WTC11 (cell line): ENCODE measurements around the gene ZNF142. TPM values are rescaled to one million over a fixed set of nuclear protein-coding genes. Genes with fewer than 3 reads are reported as not detected.

ENCODE experiments used
- ATAC-seq: fragments of 200-7000 bp; cut with Tn5 transposase; 2 replicates; pipeline ENCODE4 v1.10.0; 2021; ENCODE audit warnings: mild to moderate bottlenecking, moderate library complexity
- CTCF ChIA-PET: fragments of 300-600 bp; sonication (Branson Sonifier 250); formaldehyde crosslinking; loops from one replicate; lab custom pipeline; 2021; ENCODE audit warnings: antibody characterized with exemption; lab: Charles Lee
- POLR2A ChIA-PET: fragments of 350-600 bp; sonication (Branson Sonifier 250); formaldehyde crosslinking; loops from one replicate; lab custom pipeline; 2021; ENCODE audit warnings: antibody characterized with exemption; lab: Charles Lee
- DNase-seq: peaks from one replicate; pipeline ENCODE4 v3.0.0; 2021; ENCODE audit warnings: low spot score
- H3K27ac Mint-ChIP-seq: 2 replicates; pipeline ENCODE4 v1.8.0; 2021; ENCODE audit warnings: mixed read lengths
- H3K27me3 Mint-ChIP-seq: 2 replicates; pipeline ENCODE4 v1.8.0; 2021; ENCODE audit warnings: low read depth, mild to moderate bottlenecking, moderate library complexity, mixed read lengths
- H3K36me3 Mint-ChIP-seq: 2 replicates; pipeline ENCODE4 v1.8.0; 2021; ENCODE audit warnings: mixed read lengths
- H3K4me1 Mint-ChIP-seq: 2 replicates; pipeline ENCODE4 v1.8.0; 2022; ENCODE audit warnings: mixed read lengths
- H3K4me3 Mint-ChIP-seq: 2 replicates; pipeline ENCODE4 v1.8.0; 2021; ENCODE audit warnings: mild to moderate bottlenecking, moderate library complexity, mixed read lengths
- H3K9me3 Mint-ChIP-seq: 2 replicates; pipeline ENCODE4 v1.8.0; 2021; ENCODE audit warnings: mixed read lengths
- ELF4 ChIP-seq: sonication (generic); formaldehyde crosslinking; IDR thresholded peaks from 2 replicates; pipeline ENCODE4 v1.8.1; 2022; ENCODE audit warnings: low read depth, mild to moderate bottlenecking, moderate library complexity, missing genetic modification reagents
- ETV6 ChIP-seq: sonication (generic); formaldehyde crosslinking; IDR thresholded peaks from 2 replicates; pipeline ENCODE4 v1.8.1; 2022; ENCODE audit warnings: mild to moderate bottlenecking, missing genetic modification reagents
- GTF2I ChIP-seq: fragments of 250-450 bp; sonication (Bioruptor Pico); conservative IDR thresholded peaks from 2 replicates; pipeline ENCODE4 v1.4.0; 2021; ENCODE audit warnings: mild to moderate bottlenecking
- NR3C1 ChIP-seq: sonication (generic); formaldehyde crosslinking; conservative IDR thresholded peaks from 2 replicates; pipeline ENCODE4 v1.8.1; 2023; ENCODE audit warnings: low read depth, mild to moderate bottlenecking, missing genetic modification reagents
- TEAD4 ChIP-seq: sonication (generic); formaldehyde crosslinking; IDR thresholded peaks from 2 replicates; pipeline ENCODE4 v1.8.0; 2022; ENCODE audit warnings: mild to moderate bottlenecking, missing genetic modification reagents
- TP53 ChIP-seq: sonication (generic); formaldehyde crosslinking; IDR thresholded peaks from 2 replicates; pipeline ENCODE4 v1.8.1; 2023; ENCODE audit warnings: mild to moderate bottlenecking, missing genetic modification reagents
- ZNF232 ChIP-seq: sonication (generic); formaldehyde crosslinking; IDR thresholded peaks from 2 replicates; pipeline ENCODE4 v1.8.0; 2022; ENCODE audit warnings: mild to moderate bottlenecking, missing genetic modification reagents
- ZNF396 ChIP-seq: fragments of 250-450 bp; sonication (Bioruptor Pico); IDR thresholded peaks from 2 replicates; pipeline ENCODE4 v1.8.0; 2021; ENCODE audit warnings: mild to moderate bottlenecking, moderate library complexity, borderline replicate concordance
- ZNF416 ChIP-seq: fragments of 250-450 bp; sonication (Bioruptor Pico); IDR thresholded peaks from 2 replicates; pipeline ENCODE4 v1.9.0; 2021; ENCODE audit warnings: mild to moderate bottlenecking, inconsistent platforms
- ZNF423 ChIP-seq: fragments of 250-450 bp; sonication (Bioruptor Pico); IDR thresholded peaks from 2 replicates; pipeline ENCODE4 v2.1.2; 2022; ENCODE audit warnings: mild to moderate bottlenecking, moderate library complexity
- total RNA-seq: library from RNA; stranded (reverse); gene quantifications from 3 replicates; pipeline ENCODE4 v1.2.3, GENCODE V29; 2021
- TF ChIP-seq, protein P1 (sequence below): fragments of 250-450 bp; sonication (Bioruptor Pico); IDR thresholded peaks from 2 replicates; pipeline ENCODE4 v2.1.2; 2022; ENCODE audit warnings: mild to moderate bottlenecking, moderate library complexity
- TF ChIP-seq, protein P2 (sequence below): sonication (generic); formaldehyde crosslinking; IDR thresholded peaks from 2 replicates; pipeline ENCODE4 v1.8.0; 2022; ENCODE audit warnings: mild to moderate bottlenecking, missing genetic modification reagents
- TF ChIP-seq, protein P3 (sequence below): sonication (generic); formaldehyde crosslinking; IDR thresholded peaks from 2 replicates; pipeline ENCODE4 v1.8.0; 2022; ENCODE audit warnings: missing genetic modification reagents
- TF ChIP-seq, protein P4 (sequence below): sonication (generic); formaldehyde crosslinking; IDR thresholded peaks from 2 replicates; pipeline ENCODE4 v1.8.1; 2022; ENCODE audit warnings: missing genetic modification reagents, borderline replicate concordance

Gene ZNF142
- total RNA-seq, 1 experiment from 2014 or later, result 33.5 TPM

DNA sequence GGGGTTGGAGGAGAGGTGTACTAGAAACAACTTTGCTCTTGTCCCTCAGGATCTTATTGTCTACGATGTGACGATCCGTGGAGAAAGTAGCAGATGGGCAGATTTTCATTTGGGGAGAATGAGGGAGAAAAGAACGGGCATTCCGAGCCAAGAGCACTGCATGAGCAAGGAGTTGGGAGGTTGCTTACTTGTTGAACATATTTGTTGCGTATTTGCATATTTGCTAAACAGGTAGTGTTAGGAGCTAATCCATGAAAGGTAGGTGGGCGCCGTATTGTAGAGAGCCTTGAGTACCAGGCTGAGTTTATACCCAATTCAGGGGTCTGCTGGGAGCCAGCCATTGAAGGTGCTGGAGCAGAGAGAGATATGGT is 550 bp upstream of the ZNF142 start:
- POLR2A ChIA-PET, result interaction anchor here (0.6 to 2.3 kb wide), 11 partner anchors 9 to 401 kb away, joined by 3 to 24 read pairs (median 5); partner anchors contain the start of genes RNF25 and STK36
- Mint-ChIP-seq H3K27ac (peak overlapping the region; percentile 71; the same call in 1 of the 2 replicates), H3K4me1 (peaks cover 9% of the 10 kb centered on the region), H3K9me3 (no peaks in the 10 kb centered on the region), H3K36me3 (peaks cover 44% of the 10 kb centered on the region), H3K4me3 (peak overlapping the region; percentile 93), H3K27me3 (no peaks in the 10 kb centered on the region)
- ATAC-seq, result no peak
- no peak for DNase-seq
- TF ChIP-seq ZNF232 (CRISPR knock-in tag), result 0 out of 2 replicates have a peak, but pooled peaks have one; percentile 7
- TF ChIP-seq TP53 (CRISPR knock-in tag), result no peak
- CTCF ChIA-PET, result interaction anchor here (0.6 to 2.8 kb wide), 11 partner anchors 12 to 824 kb away, joined by 3 to 26 read pairs (median 7); partner anchors contain the start of genes PLCD4, RNF25, STK36 and TTLL4

DNA sequence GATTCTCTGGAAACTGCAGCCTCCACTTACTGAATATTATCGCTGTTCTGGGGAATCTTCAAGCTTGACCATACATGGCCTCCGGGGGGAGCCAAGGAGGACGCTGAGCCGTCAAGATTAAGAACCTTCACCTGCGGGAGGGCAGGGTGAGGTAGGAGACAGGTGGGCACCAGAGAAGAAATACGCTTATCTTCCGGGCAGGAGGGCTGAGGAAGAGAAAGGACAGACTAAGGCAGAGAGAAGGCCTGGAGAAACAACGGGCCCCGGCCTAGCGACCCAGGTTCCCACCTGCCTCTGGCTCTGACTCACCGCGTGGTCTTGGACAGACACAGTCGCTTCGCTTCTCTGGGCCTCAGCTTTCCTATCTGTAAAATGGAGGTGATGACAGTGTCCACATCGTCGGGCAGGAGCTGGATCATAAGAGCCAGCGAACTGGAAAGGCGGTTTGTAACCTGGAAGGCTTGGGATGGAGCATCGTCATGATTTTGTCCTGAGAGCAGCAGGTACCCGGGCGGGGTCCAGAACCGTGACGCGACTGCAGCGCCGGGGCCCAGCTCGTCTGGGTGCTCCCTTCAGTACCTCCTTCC is 659 bp downstream of the ZNF142 start:
- DNase-seq (peak; percentile 71), ATAC-seq (peak; percentile 66)
- Mint-ChIP-seq H3K27ac (peak overlapping the region; percentile 90), H3K9me3 (no peaks in the 10 kb centered on the region), H3K36me3 (peaks cover 40% of the 10 kb centered on the region), H3K4me1 (peaks cover 9% of the 10 kb centered on the region), H3K27me3 (no peaks in the 10 kb centered on the region), H3K4me3 (peak overlapping the region; percentile 93)
- POLR2A ChIA-PET, result interaction anchor here (0.9 to 2.3 kb wide), 3 partner anchors 10 to 52 kb away, joined by 4 to 24 read pairs (median 7); partner anchors contain the start of genes RNF25 and STK36
- CTCF ChIA-PET, result interaction anchor here (1.0 to 2.8 kb wide), 14 partner anchors 11 to 401 kb away, joined by 3 to 26 read pairs (median 6); partner anchors contain the start of genes PLCD4, RNF25, STK36 and TTLL4
- TF ChIP-seq TEAD4 (CRISPR knock-in tag) (no peak), GTF2I (CRISPR knock-in tag) (peak; percentile 34; the same call in 1 of the 2 replicates)

DNA sequence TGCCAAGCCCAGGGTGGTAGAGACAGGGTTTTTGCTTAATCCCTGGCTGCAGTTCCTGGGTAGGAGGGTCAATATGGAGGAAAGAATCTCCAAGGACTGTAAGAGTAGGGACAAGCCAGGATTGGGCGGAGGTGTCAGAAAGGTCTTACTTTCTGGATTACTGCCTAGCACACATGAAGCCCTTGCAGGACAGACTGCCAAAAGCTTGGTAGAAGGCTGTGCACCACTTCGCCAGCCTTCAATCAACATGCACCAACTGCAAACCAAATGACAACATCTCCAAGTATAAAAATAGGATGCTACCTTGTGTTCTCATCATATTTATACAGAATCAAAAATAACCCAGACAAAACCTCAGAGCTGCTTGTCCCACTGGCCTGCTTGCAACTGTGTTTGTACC is 3.7 kb downstream of the ZNF142 start:
- ChIA-PET POLR2A (no interaction called here), CTCF (no interaction called here)
- ATAC-seq (no peak), DNase-seq (no peak)
- TF ChIP-seq NR3C1 (CRISPR knock-in tag) (no peak), GTF2I (CRISPR knock-in tag) (no peak), ZNF396 (CRISPR knock-in tag) (no peak), ZNF416 (no peak), TEAD4 (CRISPR knock-in tag) (no peak), ETV6 (no peak), ELF4 (CRISPR knock-in tag) (no peak), ZNF423 (CRISPR knock-in tag) (no peak)
- TF ChIP-seq, protein P1, sequence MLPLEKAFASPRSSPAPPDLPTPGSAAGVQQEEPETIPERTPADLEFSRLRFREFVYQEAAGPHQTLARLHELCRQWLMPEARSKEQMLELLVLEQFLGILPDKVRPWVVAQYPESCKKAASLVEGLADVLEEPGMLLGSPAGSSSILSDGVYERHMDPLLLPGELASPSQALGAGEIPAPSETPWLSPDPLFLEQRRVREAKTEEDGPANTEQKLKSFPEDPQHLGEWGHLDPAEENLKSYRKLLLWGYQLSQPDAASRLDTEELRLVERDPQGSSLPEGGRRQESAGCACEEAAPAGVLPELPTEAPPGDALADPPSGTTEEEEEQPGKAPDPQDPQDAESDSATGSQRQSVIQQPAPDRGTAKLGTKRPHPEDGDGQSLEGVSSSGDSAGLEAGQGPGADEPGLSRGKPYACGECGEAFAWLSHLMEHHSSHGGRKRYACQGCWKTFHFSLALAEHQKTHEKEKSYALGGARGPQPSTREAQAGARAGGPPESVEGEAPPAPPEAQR, result no peak
- TF ChIP-seq, protein P2, sequence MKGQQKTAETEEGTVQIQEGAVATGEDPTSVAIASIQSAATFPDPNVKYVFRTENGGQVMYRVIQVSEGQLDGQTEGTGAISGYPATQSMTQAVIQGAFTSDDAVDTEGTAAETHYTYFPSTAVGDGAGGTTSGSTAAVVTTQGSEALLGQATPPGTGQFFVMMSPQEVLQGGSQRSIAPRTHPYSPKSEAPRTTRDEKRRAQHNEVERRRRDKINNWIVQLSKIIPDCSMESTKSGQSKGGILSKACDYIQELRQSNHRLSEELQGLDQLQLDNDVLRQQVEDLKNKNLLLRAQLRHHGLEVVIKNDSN, result no peak
- TF ChIP-seq, protein P3, sequence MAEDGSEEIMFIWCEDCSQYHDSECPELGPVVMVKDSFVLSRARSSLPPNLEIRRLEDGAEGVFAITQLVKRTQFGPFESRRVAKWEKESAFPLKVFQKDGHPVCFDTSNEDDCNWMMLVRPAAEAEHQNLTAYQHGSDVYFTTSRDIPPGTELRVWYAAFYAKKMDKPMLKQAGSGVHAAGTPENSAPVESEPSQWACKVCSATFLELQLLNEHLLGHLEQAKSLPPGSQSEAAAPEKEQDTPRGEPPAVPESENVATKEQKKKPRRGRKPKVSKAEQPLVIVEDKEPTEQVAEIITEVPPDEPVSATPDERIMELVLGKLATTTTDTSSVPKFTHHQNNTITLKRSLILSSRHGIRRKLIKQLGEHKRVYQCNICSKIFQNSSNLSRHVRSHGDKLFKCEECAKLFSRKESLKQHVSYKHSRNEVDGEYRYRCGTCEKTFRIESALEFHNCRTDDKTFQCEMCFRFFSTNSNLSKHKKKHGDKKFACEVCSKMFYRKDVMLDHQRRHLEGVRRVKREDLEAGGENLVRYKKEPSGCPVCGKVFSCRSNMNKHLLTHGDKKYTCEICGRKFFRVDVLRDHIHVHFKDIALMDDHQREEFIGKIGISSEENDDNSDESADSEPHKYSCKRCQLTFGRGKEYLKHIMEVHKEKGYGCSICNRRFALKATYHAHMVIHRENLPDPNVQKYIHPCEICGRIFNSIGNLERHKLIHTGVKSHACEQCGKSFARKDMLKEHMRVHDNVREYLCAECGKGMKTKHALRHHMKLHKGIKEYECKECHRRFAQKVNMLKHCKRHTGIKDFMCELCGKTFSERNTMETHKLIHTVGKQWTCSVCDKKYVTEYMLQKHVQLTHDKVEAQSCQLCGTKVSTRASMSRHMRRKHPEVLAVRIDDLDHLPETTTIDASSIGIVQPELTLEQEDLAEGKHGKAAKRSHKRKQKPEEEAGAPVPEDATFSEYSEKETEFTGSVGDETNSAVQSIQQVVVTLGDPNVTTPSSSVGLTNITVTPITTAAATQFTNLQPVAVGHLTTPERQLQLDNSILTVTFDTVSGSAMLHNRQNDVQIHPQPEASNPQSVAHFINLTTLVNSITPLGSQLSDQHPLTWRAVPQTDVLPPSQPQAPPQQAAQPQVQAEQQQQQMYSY, result no peak
- TF ChIP-seq, protein P4, sequence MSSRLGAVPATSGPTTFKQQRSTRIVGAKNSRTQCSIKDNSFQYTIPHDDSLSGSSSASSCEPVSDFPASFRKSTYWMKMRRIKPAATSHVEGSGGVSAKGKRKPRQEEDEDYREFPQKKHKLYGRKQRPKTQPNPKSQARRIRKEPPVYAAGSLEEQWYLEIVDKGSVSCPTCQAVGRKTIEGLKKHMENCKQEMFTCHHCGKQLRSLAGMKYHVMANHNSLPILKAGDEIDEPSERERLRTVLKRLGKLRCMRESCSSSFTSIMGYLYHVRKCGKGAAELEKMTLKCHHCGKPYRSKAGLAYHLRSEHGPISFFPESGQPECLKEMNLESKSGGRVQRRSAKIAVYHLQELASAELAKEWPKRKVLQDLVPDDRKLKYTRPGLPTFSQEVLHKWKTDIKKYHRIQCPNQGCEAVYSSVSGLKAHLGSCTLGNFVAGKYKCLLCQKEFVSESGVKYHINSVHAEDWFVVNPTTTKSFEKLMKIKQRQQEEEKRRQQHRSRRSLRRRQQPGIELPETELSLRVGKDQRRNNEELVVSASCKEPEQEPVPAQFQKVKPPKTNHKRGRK, result no peak
- peaks cover 9% of the 10 kb centered on the region for H3K4me1 Mint-ChIP-seq
- H3K27ac Mint-ChIP-seq, result no peak overlapping the region
- H3K4me3 Mint-ChIP-seq, result no peak overlapping the region
- H3K36me3 Mint-ChIP-seq, result peaks cover 35% of the 10 kb centered on the region
- H3K27me3 Mint-ChIP-seq, result no peaks in the 10 kb centered on the region
- H3K9me3 Mint-ChIP-seq, result no peaks in the 10 kb centered on the region
